Measurements from ENCODE around the gene NAALADL2.

The NAALADL2 gene

DNA sequence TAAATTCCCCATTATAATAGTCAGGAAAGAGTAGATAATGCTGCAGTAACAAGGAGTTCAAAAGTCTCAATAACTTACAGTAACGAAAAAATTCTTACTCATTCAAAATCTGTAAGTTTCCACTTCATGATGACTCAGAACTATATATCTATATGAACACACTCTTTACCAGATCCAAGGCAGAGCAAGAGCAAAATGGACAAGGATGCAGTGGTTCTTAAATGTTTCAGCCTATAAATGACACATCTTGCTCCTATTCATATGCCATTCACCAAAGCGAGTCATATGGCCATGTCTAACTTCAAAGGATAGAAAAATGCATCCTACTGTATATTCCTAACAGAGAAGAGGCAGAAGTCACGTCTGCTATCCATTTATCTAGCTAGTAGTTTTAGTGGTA lies 787.7 kb downstream of the NAALADL2 start:
- no peaks in the 10 kb centered on the region for H3K4me1 ChIP-seq (ENCODE audit: control insufficient read depth, insufficient read depth, low read length)
- H3K36me3 ChIP-seq (ENCODE audit: control insufficient read depth, insufficient read depth, low read length, severe bottlenecking), result no peaks in the 10 kb centered on the region
- no peak overlapping the region for H3K4me3 ChIP-seq (ENCODE audit: low read length)
- no peak overlapping the region for H3K9ac ChIP-seq (ENCODE audit: low read length)
- no peaks in the 10 kb centered on the region for H3K27me3 ChIP-seq (replicated peaks; ENCODE audit: control insufficient read depth, insufficient read depth, low read length)
- DNase-seq (ENCODE audit: low read depth), result no peak
- H3K9me3 ChIP-seq (ENCODE audit: control insufficient read depth, low read length), result no peaks in the 10 kb centered on the region

DNA sequence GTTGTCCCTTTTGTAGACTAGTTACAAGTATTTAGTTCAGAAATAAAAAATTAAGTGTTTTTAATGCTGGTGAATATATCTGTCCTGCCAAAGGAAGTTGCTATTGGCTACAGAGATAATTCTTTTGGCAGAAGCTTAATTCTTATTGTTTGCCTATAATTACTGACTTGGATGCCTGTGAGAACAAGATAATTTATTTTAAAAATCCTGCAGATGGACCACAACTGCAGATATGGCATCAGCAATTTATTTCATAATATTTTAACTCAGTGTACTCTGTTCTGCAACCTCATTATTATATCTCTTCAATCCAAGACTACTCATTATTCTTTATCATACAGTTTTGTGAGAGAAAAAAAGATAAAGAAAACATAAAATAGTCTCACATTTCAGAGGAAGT lies 789.8 kb downstream of the NAALADL2 start:
- no peaks in the 10 kb centered on the region for H3K27me3 ChIP-seq (replicated peaks; ENCODE audit: control insufficient read depth, insufficient read depth, low read length)
- DNase-seq (ENCODE audit: low read depth), result no peak
- no peaks in the 10 kb centered on the region for H3K9me3 ChIP-seq (ENCODE audit: control insufficient read depth, low read length)
- H3K4me3 ChIP-seq (ENCODE audit: low read length), result no peak overlapping the region
- H3K36me3 ChIP-seq (ENCODE audit: control insufficient read depth, insufficient read depth, low read length, severe bottlenecking), result no peaks in the 10 kb centered on the region
- no peaks in the 10 kb centered on the region for H3K4me1 ChIP-seq (ENCODE audit: control insufficient read depth, insufficient read depth, low read length)
- no peak overlapping the region for H3K9ac ChIP-seq (ENCODE audit: low read length)

DNA sequence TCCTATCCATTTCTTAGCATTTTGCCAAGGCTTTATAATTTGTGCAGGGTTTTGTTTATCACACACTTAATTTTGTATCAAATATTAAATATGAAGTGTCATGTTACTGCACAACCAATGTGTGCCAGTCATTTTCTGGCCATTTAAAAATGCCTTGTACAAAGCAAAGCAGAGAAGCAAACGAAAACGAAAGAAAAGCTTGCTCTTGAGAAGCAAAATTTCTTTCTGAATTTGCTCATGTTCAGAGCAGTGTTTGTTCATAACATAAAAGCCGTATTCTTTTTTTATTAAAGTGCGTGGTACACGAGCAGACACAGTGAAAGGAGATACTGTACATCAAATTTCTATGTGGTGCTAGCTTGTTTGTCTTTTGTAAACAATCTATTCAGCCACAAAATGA lies 792.6 kb downstream of the NAALADL2 start:
- H3K4me3 ChIP-seq (ENCODE audit: low read length), result peak overlapping the region; percentile 67
- H3K9ac ChIP-seq (ENCODE audit: low read length), result peak overlapping the region; percentile 17
- no peaks in the 10 kb centered on the region for H3K36me3 ChIP-seq (ENCODE audit: control insufficient read depth, insufficient read depth, low read length, severe bottlenecking)
- H3K9me3 ChIP-seq (ENCODE audit: control insufficient read depth, low read length), result no peaks in the 10 kb centered on the region
- DNase-seq (ENCODE audit: low read depth), result peak; percentile 65
- no peaks in the 10 kb centered on the region for H3K4me1 ChIP-seq (ENCODE audit: control insufficient read depth, insufficient read depth, low read length)
- no peaks in the 10 kb centered on the region for H3K27me3 ChIP-seq (replicated peaks; ENCODE audit: control insufficient read depth, insufficient read depth, low read length)

DNA sequence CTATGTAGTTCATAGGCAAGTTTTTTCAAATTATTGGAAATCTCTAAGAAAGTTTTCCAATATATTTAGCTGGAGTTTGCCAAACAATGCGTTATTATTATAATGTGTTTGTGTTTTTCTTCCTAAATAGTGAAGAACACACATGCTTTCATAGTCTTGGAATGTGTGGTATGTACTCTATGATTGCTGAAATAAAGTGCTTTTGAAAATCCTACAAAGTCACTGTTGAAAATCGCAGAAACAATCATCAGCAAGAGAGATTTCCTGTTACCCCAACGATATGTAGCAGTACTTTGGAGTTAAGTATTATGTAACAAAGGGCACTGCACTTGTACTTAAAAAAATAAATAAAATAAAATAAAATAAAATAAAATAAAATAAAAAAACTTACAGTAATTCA lies 796.2 kb downstream of the NAALADL2 start:
- Histone ChIP-seq H3K27me3 (replicated peaks; ENCODE audit: control insufficient read depth, insufficient read depth, low read length) (no peaks in the 10 kb centered on the region), H3K4me1 (ENCODE audit: control insufficient read depth, insufficient read depth, low read length) (no peaks in the 10 kb centered on the region), H3K9me3 (ENCODE audit: control insufficient read depth, low read length) (no peaks in the 10 kb centered on the region), H3K36me3 (ENCODE audit: control insufficient read depth, insufficient read depth, low read length, severe bottlenecking) (no peaks in the 10 kb centered on the region), H3K9ac (ENCODE audit: low read length) (no peak overlapping the region), H3K4me3 (ENCODE audit: low read length) (no peak overlapping the region)
- peak; percentile 34 for DNase-seq (ENCODE audit: low read depth)

DNA sequence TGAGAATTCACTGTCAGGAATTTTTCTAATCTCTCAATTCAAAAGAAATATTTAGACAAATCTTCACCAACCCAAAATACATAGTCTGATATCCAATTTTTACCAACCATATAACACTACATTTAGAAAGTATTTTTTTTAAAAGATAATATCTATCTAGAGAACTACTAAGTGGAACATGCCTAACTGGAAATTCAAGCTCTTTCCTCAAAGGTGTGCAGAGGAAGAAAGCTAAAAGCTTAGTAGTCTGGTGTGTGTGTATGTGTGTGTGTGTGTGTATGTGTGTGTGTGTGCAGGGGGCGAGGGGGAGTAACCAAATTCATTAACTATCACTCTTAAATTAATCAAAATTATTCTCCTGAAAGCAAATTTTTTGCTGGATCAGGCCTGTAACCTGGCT lies 797.3 kb downstream of the NAALADL2 start:
- H3K9ac ChIP-seq (ENCODE audit: low read length), result no peak overlapping the region
- H3K4me3 ChIP-seq (ENCODE audit: low read length), result no peak overlapping the region
- no peaks in the 10 kb centered on the region for H3K36me3 ChIP-seq (ENCODE audit: control insufficient read depth, insufficient read depth, low read length, severe bottlenecking)
- no peaks in the 10 kb centered on the region for H3K27me3 ChIP-seq (replicated peaks; ENCODE audit: control insufficient read depth, insufficient read depth, low read length)
- no peaks in the 10 kb centered on the region for H3K9me3 ChIP-seq (ENCODE audit: control insufficient read depth, low read length)
- no peaks in the 10 kb centered on the region for H3K4me1 ChIP-seq (ENCODE audit: control insufficient read depth, insufficient read depth, low read length)
- DNase-seq (ENCODE audit: low read depth), result no peak

DNA sequence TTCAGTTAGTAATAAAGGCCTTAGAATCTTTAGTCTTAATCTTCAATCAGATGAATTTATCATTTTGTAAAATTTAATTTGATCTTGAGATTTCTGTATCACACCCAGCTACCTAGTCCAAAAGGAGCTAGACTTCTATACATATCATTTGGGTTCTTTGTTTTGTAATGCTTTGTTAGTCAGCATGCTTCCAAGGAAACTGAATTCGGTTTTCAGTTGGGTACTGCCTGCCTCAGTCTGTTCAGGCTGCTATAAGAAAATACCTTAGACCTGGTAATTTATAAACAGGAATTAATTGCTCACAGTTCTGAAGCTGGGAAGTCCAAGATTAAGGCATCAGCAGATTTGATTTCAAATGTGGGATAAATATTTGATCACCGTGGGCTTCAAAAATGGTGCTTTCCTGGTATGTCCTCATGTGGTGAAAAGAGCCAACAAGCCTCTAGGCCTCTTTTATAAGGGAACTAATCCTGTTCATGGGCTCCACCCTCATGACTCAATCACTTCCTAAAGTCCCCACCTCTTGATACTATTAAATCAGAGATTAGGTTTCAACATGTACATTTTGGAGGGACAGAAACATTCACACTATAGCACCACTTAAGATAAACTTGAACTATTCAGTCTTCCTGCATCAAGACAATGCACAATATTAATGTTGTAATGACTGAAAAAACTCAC lies 800.7 kb downstream of the NAALADL2 start:
- no peaks in the 10 kb centered on the region for H3K27me3 ChIP-seq (replicated peaks; ENCODE audit: control insufficient read depth, insufficient read depth, low read length)
- DNase-seq (ENCODE audit: low read depth), result no peak
- no peaks in the 10 kb centered on the region for H3K36me3 ChIP-seq (ENCODE audit: control insufficient read depth, insufficient read depth, low read length, severe bottlenecking)
- H3K9ac ChIP-seq (ENCODE audit: low read length), result no peak overlapping the region
- no peak overlapping the region for H3K4me3 ChIP-seq (ENCODE audit: low read length)
- H3K4me1 ChIP-seq (ENCODE audit: control insufficient read depth, insufficient read depth, low read length), result no peaks in the 10 kb centered on the region
- no peaks in the 10 kb centered on the region for H3K9me3 ChIP-seq (ENCODE audit: control insufficient read depth, low read length)

DNA sequence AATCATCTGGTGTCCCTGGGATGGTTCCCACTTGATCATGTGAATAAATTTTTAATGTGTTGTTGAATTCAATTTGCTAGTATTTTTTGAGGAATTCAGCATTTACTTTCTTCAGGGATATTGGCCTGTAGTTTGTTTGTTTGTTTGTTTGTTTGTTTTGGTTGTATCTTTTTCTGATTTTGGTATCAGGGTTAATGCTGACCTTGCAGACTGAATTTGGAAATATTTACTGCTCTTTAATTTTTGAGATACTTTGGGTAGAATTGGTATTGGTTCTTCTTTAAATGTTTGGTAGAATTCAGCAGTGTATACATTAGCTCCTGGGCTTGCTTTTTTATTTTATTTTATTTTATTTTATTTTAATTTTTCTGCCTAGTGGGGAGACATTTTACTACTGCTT lies 803.7 kb downstream of the NAALADL2 start:
- Histone ChIP-seq H3K4me3 (ENCODE audit: low read length) (no peak overlapping the region), H3K36me3 (ENCODE audit: control insufficient read depth, insufficient read depth, low read length, severe bottlenecking) (no peaks in the 10 kb centered on the region), H3K4me1 (ENCODE audit: control insufficient read depth, insufficient read depth, low read length) (no peaks in the 10 kb centered on the region), H3K9ac (ENCODE audit: low read length) (no peak overlapping the region), H3K9me3 (ENCODE audit: control insufficient read depth, low read length) (no peaks in the 10 kb centered on the region), H3K27me3 (replicated peaks; ENCODE audit: control insufficient read depth, insufficient read depth, low read length) (no peaks in the 10 kb centered on the region)
- DNase-seq (ENCODE audit: low read depth), result no peak

DNA sequence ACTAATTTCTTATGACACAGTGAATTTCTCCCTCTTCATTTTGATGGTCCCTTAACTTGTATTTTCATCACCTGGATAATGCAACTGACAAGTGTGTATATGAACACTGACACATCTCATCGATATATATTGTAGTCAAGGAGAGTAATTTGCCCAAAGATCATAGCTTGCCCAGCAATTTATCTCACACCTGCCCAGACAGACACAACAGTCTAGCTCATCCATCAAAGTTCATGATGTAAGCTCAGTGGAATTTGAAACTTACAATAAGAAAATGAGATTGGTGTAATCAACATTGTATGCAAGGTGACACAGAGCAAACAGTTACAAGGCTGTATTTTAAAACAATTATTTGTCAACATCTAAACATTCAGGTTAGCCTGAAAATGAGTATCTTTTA lies 805.8 kb downstream of the NAALADL2 start:
- H3K4me3 ChIP-seq (ENCODE audit: low read length), result no peak overlapping the region
- H3K36me3 ChIP-seq (ENCODE audit: control insufficient read depth, insufficient read depth, low read length, severe bottlenecking), result no peaks in the 10 kb centered on the region
- DNase-seq (ENCODE audit: low read depth), result no peak
- H3K27me3 ChIP-seq (replicated peaks; ENCODE audit: control insufficient read depth, insufficient read depth, low read length), result no peaks in the 10 kb centered on the region
- H3K4me1 ChIP-seq (ENCODE audit: control insufficient read depth, insufficient read depth, low read length), result no peaks in the 10 kb centered on the region
- H3K9me3 ChIP-seq (ENCODE audit: control insufficient read depth, low read length), result no peaks in the 10 kb centered on the region
- no peak overlapping the region for H3K9ac ChIP-seq (ENCODE audit: low read length)

DNA sequence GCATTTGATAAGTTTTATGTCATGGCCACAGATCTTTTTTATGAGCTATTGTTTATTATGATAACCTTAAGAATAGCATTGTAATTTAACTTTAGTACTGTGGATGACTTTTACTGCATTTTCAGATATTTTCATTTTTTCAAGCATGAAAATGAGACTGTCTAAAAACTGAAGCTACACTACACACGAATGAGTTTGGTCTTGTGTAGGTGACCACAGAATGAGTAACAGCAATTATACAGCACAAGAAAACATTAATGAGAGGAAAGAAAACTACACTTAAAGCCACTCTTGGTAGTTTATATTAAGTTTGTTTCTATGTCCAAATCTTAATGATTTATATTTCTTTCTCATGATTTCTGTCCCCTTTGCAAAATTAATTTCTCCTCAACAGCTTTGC lies 809.2 kb downstream of the NAALADL2 start:
- DNase-seq (ENCODE audit: low read depth), result no peak
- Histone ChIP-seq H3K9me3 (ENCODE audit: control insufficient read depth, low read length) (no peaks in the 10 kb centered on the region), H3K4me3 (ENCODE audit: low read length) (no peak overlapping the region), H3K36me3 (ENCODE audit: control insufficient read depth, insufficient read depth, low read length, severe bottlenecking) (no peaks in the 10 kb centered on the region), H3K27me3 (replicated peaks; ENCODE audit: control insufficient read depth, insufficient read depth, low read length) (no peaks in the 10 kb centered on the region), H3K4me1 (ENCODE audit: control insufficient read depth, insufficient read depth, low read length) (peaks cover 5% of the 10 kb centered on the region), H3K9ac (ENCODE audit: low read length) (no peak overlapping the region)

DNA sequence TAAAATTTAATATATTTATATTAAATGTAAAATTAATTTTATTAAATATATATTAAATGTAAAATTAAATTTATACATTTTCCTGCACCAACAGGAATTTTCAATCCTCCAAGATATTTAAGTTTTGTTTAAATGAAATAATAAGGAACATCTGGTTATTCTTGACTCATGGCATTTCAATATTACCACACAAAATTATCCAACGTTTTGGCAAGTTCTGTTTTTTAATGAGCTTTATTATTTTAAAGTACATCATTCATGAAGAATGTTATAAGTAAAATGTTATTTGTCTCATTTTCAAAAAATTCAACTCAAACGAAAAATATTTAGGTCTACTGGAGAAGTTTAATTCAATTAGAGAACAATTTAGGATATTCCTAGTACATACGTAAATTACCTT lies 811.4 kb downstream of the NAALADL2 start:
- Histone ChIP-seq H3K4me3 (ENCODE audit: low read length) (no peak overlapping the region), H3K36me3 (ENCODE audit: control insufficient read depth, insufficient read depth, low read length, severe bottlenecking) (no peaks in the 10 kb centered on the region), H3K9me3 (ENCODE audit: control insufficient read depth, low read length) (no peaks in the 10 kb centered on the region), H3K4me1 (ENCODE audit: control insufficient read depth, insufficient read depth, low read length) (peaks cover 5% of the 10 kb centered on the region), H3K27me3 (replicated peaks; ENCODE audit: control insufficient read depth, insufficient read depth, low read length) (no peaks in the 10 kb centered on the region), H3K9ac (ENCODE audit: low read length) (no peak overlapping the region)
- peak; percentile 73 for DNase-seq (ENCODE audit: low read depth)

DNA sequence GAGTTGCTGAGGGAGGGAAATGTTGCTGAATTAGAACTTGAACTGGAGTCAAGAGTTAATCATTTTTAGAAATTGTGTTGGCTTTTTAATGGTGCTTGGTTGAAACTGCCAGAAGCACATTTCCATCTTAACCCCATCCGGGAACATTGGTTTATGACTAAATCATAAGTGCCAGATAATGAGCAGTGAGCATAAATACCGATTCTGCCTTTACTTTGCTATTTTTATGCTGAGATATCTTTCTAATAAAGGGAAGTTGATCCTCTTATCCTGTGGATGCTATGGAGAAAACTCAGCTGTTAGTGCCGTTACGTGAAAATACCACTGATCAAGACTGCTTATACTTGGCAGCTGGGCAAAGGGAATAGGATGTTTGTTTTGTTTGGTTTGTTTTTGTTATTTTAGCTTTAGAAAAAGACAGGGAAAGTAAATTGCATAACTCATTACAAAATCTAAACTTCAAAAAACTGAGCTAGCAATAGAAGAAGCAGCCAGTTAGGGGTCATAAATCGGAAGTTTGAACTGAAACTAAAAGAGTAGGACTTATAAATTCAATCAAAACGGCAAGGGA lies 813.1 kb downstream of the NAALADL2 start:
- H3K27me3 ChIP-seq (replicated peaks; ENCODE audit: control insufficient read depth, insufficient read depth, low read length), result no peaks in the 10 kb centered on the region
- DNase-seq (ENCODE audit: low read depth), result peak; percentile 77
- H3K9me3 ChIP-seq (ENCODE audit: control insufficient read depth, low read length), result no peaks in the 10 kb centered on the region
- no peaks in the 10 kb centered on the region for H3K36me3 ChIP-seq (ENCODE audit: control insufficient read depth, insufficient read depth, low read length, severe bottlenecking)
- H3K4me1 ChIP-seq (ENCODE audit: control insufficient read depth, insufficient read depth, low read length), result peaks cover 5% of the 10 kb centered on the region
- H3K9ac ChIP-seq (ENCODE audit: low read length), result peak overlapping the region; percentile 71
- H3K4me3 ChIP-seq (ENCODE audit: low read length), result peak overlapping the region; percentile 88

DNA sequence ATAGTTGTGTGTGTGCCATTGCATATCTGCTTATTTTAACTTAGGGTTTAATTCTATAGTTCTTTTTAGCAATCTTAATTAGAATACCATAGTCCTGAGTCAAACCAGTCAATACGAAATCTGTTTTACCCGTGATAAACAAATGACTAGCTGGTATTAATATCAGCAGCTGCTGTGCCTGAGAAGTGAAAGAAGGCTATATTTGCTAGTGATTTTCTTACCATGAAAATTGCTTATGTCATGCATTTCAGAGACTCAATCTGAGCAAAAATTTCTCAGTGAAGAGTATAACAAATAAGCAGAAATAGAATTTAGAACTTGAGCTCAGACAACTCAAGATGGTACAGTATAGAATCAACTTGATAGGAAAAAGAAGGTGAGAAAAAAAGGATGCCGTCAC lies 820.4 kb downstream of the NAALADL2 start:
- H3K9ac ChIP-seq (ENCODE audit: low read length), result no peak overlapping the region
- no peaks in the 10 kb centered on the region for H3K36me3 ChIP-seq (ENCODE audit: control insufficient read depth, insufficient read depth, low read length, severe bottlenecking)
- DNase-seq (ENCODE audit: low read depth), result no peak
- H3K9me3 ChIP-seq (ENCODE audit: control insufficient read depth, low read length), result peaks cover 14% of the 10 kb centered on the region
- no peak overlapping the region for H3K4me3 ChIP-seq (ENCODE audit: low read length)
- H3K27me3 ChIP-seq (replicated peaks; ENCODE audit: control insufficient read depth, insufficient read depth, low read length), result no peaks in the 10 kb centered on the region
- H3K4me1 ChIP-seq (ENCODE audit: control insufficient read depth, insufficient read depth, low read length), result no peaks in the 10 kb centered on the region

All from adipocyte (in vitro differentiated cells).